Naive thymus-derived CD8-positive, alpha-beta T cell (primary cell): Measurements from ENCODE around the gene SGCD. TPM values are rescaled to one million over a fixed set of nuclear protein-coding genes. Genes with fewer than 3 reads are reported as not detected.
A peak's percentile ranks its signal among the peaks of the same experiment; 100 is the strongest.

Experiments used
- ATAC-seq, 2 donors: fragments of 150-1000 bp; cut with Tn5 transposase in 1 of 2; sonication (Bioruptor Pico), chemical (Tn5 transposase) in 1 of 2; 1 replicate in 1 of 2; 2 replicates in 1 of 2; pipeline ENCODE4 v1.10.0; 2021; ENCODE audit warnings: mild to moderate bottlenecking in 2 of 2, moderate library complexity in 2 of 2
- POLR2A ChIA-PET: fragments of 350-600 bp; sonication (Branson Sonifier 250); formaldehyde crosslinking; loops from one replicate; lab custom pipeline; 2021; ENCODE audit warnings: antibody characterized with exemption; lab: Charles Lee
- DNase-seq, 10 donors: peaks; one replicate each; pipeline versions ENCODE4 v3.0.0 to v3.0.0-alpha.2; 2020 to 2022
- H3K27ac Mint-ChIP-seq, 10 donors: one replicate each; pipeline ENCODE4 v1.8.0; 2020 to 2022; ENCODE audit warnings: mild to moderate bottlenecking in 10 of 10, mixed read lengths in 10 of 10, moderate library complexity in 4 of 10, inconsistent platforms in 1 of 10
- H3K27me3 Mint-ChIP-seq, 5 donors: one replicate each; pipeline ENCODE4 v1.8.0; 2021 to 2022; ENCODE audit warnings: mixed read lengths in 5 of 5
- H3K36me3 Mint-ChIP-seq, 3 donors: one replicate each; pipeline ENCODE4 v1.8.0; 2020 to 2022; ENCODE audit warnings: mixed read lengths in 3 of 3, mild to moderate bottlenecking in 2 of 3, inconsistent platforms in 1 of 3
- H3K4me1 Mint-ChIP-seq, 4 donors: one replicate each; pipeline ENCODE4 v1.8.0; 2021 to 2022; ENCODE audit warnings: mixed read lengths in 4 of 4
- H3K4me3 Mint-ChIP-seq, 10 donors: one replicate each; pipeline ENCODE4 v1.8.0; 2020 to 2022; ENCODE audit warnings: mild to moderate bottlenecking in 10 of 10, mixed read lengths in 10 of 10, moderate library complexity in 6 of 10, inconsistent platforms in 1 of 10
- H3K9me3 Mint-ChIP-seq, 9 donors: one replicate each; pipeline ENCODE4 v1.8.0; 2020 to 2022; ENCODE audit warnings: mixed read lengths in 9 of 9, mild to moderate bottlenecking in 3 of 9, inconsistent platforms in 1 of 9, moderate library complexity in 1 of 9
- polyA plus RNA-seq, 3 donors: library from polyadenylated mRNA; unstranded; fragments of 300-500 nt; fragmentation: Illumina TruSeq; gene quantifications; one replicate each; pipeline ENCODE4 v1.2.3, GENCODE V29; 2021
- total RNA-seq, 8 experiments: library from RNA in 2 of 8; stranded (reverse) in 2 of 8; gene quantifications; one replicate each; pipeline ENCODE4 v1.2.3 and lab custom pipeline; 2021 to 2026

SGCD gene
- total and polyA plus RNA-seq, 5 experiments from 2014 or later = 0.18 to 2.0 TPM; not detected in 3

- Mint-ChIP-seq H3K4me3 (no peak overlapping the region), H3K27me3 (peaks cover 8 to 49% (median 14%) of the 10 kb centered on the region in 5 donors), H3K27ac (no peak overlapping the region), H3K4me1 (peaks cover 0 to 2% (median 0%) of the 10 kb centered on the region in 4 donors), H3K9me3 (peaks cover 4 to 24% (median 6%) of the 10 kb centered on the region in 9 donors), H3K36me3 (peaks cover 0 to 10% (median 0%) of the 10 kb centered on the region in 3 donors)
- DNase-seq (no peak), ATAC-seq (no peak)
- POLR2A ChIA-PET = no interaction called here
These were observed 186.3 kb downstream of the SGCD start for GRCh38 chr5:156513123-156513815.

GRCh38 chr5:156515121-156515520 is 188.2 kb downstream of the SGCD start:
- POLR2A ChIA-PET = no interaction called here
- no peak overlapping the region for H3K4me3 Mint-ChIP-seq
- H3K27ac Mint-ChIP-seq = no peak overlapping the region
- H3K27me3 Mint-ChIP-seq = peaks cover 8 to 60% (median 14%) of the 10 kb centered on the region in 5 donors
- no peak for ATAC-seq
- DNase-seq = no peak
- peaks cover 0 to 2% (median 0%) of the 10 kb centered on the region in 4 donors for H3K4me1 Mint-ChIP-seq
- peaks cover 0 to 26% (median 2%) of the 10 kb centered on the region in 3 donors for H3K36me3 Mint-ChIP-seq
- H3K9me3 Mint-ChIP-seq = peaks cover 11 to 42% (median 19%) of the 10 kb centered on the region in 9 donors

- Mint-ChIP-seq H3K27ac (no peak overlapping the region), H3K4me3 (no peak overlapping the region), H3K4me1 (peaks cover 0 to 2% (median 0%) of the 10 kb centered on the region in 4 donors), H3K27me3 (peaks cover 8 to 60% (median 14%) of the 10 kb centered on the region in 5 donors), H3K9me3 (peaks cover 11 to 48% (median 20%) of the 10 kb centered on the region in 9 donors), H3K36me3 (peaks cover under 1 to 30% (median 2%) of the 10 kb centered on the region in 3 donors)
- POLR2A ChIA-PET = no interaction called here
- ATAC-seq (no peak), DNase-seq (no peak)
These were observed 188.9 kb downstream of the SGCD start for GRCh38 chr5:156515803-156516360.

GRCh38 chr5:156522651-156523529 is 195.9 kb downstream of the SGCD start:
- POLR2A ChIA-PET = no interaction called here
- Mint-ChIP-seq H3K27ac (no peak overlapping the region), H3K9me3 (peaks cover 8 to 33% (median 18%) of the 10 kb centered on the region in 9 donors), H3K4me3 (no peak overlapping the region), H3K4me1 (no peaks in the 10 kb centered on the region), H3K36me3 (peaks cover 2 to 22% (median 2%) of the 10 kb centered on the region in 3 donors), H3K27me3 (peaks cover 0 to 15% (median 4%) of the 10 kb centered on the region in 5 donors)
- ATAC-seq = no peak
- no peak for DNase-seq

GRCh38 chr5:156523607-156524006 is 196.6 kb downstream of the SGCD start:
- H3K9me3 Mint-ChIP-seq = peaks cover 2 to 26% (median 16%) of the 10 kb centered on the region in 9 donors
- DNase-seq = no peak

GRCh38 chr5:156526081-156526925 is 199.3 kb downstream of the SGCD start:
- peaks cover 0 to 16% (median 2%) of the 10 kb centered on the region in 5 donors for H3K27me3 Mint-ChIP-seq
- no peak for ATAC-seq
- H3K27ac Mint-ChIP-seq = no peak overlapping the region
- DNase-seq = no peak
- POLR2A ChIA-PET = no interaction called here
- H3K9me3 Mint-ChIP-seq = peaks cover 0 to 3% (median 0%) of the 10 kb centered on the region in 9 donors
- H3K4me3 Mint-ChIP-seq = no peak overlapping the region
- H3K36me3 Mint-ChIP-seq = no peaks in the 10 kb centered on the region
- no peaks in the 10 kb centered on the region for H3K4me1 Mint-ChIP-seq

More at GRCh38 chr5:156523607-156524006, 196.6 kb downstream of the SGCD start:
- H3K27ac Mint-ChIP-seq = no peak overlapping the region
- peaks cover 0 to 17% (median 2%) of the 10 kb centered on the region in 3 donors for H3K36me3 Mint-ChIP-seq
- H3K27me3 Mint-ChIP-seq = peaks cover 0 to 9% (median 3%) of the 10 kb centered on the region in 5 donors
- POLR2A ChIA-PET = no interaction called here
- no peak for ATAC-seq
- no peaks in the 10 kb centered on the region for H3K4me1 Mint-ChIP-seq
- H3K4me3 Mint-ChIP-seq = no peak overlapping the region

GRCh38 chr5:156527611-156528010 is 200.6 kb downstream of the SGCD start:
- DNase-seq = no peak
- Mint-ChIP-seq H3K4me3 (no peak overlapping the region), H3K4me1 (no peaks in the 10 kb centered on the region), H3K27me3 (peaks cover 0 to 17% (median 2%) of the 10 kb centered on the region in 5 donors), H3K9me3 (no peaks in the 10 kb centered on the region), H3K27ac (no peak overlapping the region), H3K36me3 (no peaks in the 10 kb centered on the region)
- ATAC-seq = no peak
- POLR2A ChIA-PET = no interaction called here

- Mint-ChIP-seq H3K4me3 (no peak overlapping the region), H3K27ac (no peak overlapping the region), H3K4me1 (no peaks in the 10 kb centered on the region), H3K27me3 (peaks cover 0 to 27% (median 2%) of the 10 kb centered on the region in 5 donors), H3K36me3 (no peaks in the 10 kb centered on the region), H3K9me3 (no peaks in the 10 kb centered on the region)
- DNase-seq (no peak), ATAC-seq (no peak)
- POLR2A ChIA-PET = no interaction called here
These were observed 201.7 kb downstream of the SGCD start for GRCh38 chr5:156528673-156529072.

- POLR2A ChIA-PET = no interaction called here
- no peak for ATAC-seq
- no peak overlapping the region for H3K4me3 Mint-ChIP-seq
- no peaks in the 10 kb centered on the region for H3K36me3 Mint-ChIP-seq
- no peak for DNase-seq
- H3K27ac Mint-ChIP-seq = no peak overlapping the region
- no peaks in the 10 kb centered on the region for H3K9me3 Mint-ChIP-seq
- peaks cover 0 to 38% (median 6%) of the 10 kb centered on the region in 5 donors for H3K27me3 Mint-ChIP-seq
- H3K4me1 Mint-ChIP-seq = no peaks in the 10 kb centered on the region
These were observed 202.9 kb downstream of the SGCD start for GRCh38 chr5:156529892-156530291.

- no peak overlapping the region for H3K27ac Mint-ChIP-seq
- H3K4me1 Mint-ChIP-seq = no peaks in the 10 kb centered on the region
- H3K27me3 Mint-ChIP-seq = peaks cover 0 to 38% (median 6%) of the 10 kb centered on the region in 5 donors
- no peak overlapping the region for H3K4me3 Mint-ChIP-seq
- no peak for DNase-seq
- H3K36me3 Mint-ChIP-seq = no peaks in the 10 kb centered on the region
- ATAC-seq = no peak
- H3K9me3 Mint-ChIP-seq = no peaks in the 10 kb centered on the region
- POLR2A ChIA-PET = no interaction called here
These were observed 204.2 kb downstream of the SGCD start for GRCh38 chr5:156531199-156531598.

GRCh38 chr5:156532921-156533320 is 206.0 kb downstream of the SGCD start:
- DNase-seq (no peak), ATAC-seq (no peak)
- Mint-ChIP-seq H3K4me1 (no peaks in the 10 kb centered on the region), H3K27me3 (peaks cover 0 to 50% (median 8%) of the 10 kb centered on the region in 5 donors), H3K27ac (no peak overlapping the region), H3K9me3 (no peaks in the 10 kb centered on the region), H3K36me3 (no peaks in the 10 kb centered on the region), H3K4me3 (no peak overlapping the region)
- POLR2A ChIA-PET = no interaction called here

- no peaks in the 10 kb centered on the region for H3K36me3 Mint-ChIP-seq
- no peaks in the 10 kb centered on the region for H3K9me3 Mint-ChIP-seq
- H3K27ac Mint-ChIP-seq = peak overlapping the region in 1 of 10 donors; percentile 10
- POLR2A ChIA-PET = no interaction called here
- no peak overlapping the region for H3K4me3 Mint-ChIP-seq
- ATAC-seq (no peak), DNase-seq (no peak)
- peaks cover 0 to 44% (median 5%) of the 10 kb centered on the region in 5 donors for H3K27me3 Mint-ChIP-seq
- H3K4me1 Mint-ChIP-seq = no peaks in the 10 kb centered on the region
These were observed 207.1 kb downstream of the SGCD start for GRCh38 chr5:156534085-156534484.
